ENCODE measurements around the gene CEP170B.

DNA sequence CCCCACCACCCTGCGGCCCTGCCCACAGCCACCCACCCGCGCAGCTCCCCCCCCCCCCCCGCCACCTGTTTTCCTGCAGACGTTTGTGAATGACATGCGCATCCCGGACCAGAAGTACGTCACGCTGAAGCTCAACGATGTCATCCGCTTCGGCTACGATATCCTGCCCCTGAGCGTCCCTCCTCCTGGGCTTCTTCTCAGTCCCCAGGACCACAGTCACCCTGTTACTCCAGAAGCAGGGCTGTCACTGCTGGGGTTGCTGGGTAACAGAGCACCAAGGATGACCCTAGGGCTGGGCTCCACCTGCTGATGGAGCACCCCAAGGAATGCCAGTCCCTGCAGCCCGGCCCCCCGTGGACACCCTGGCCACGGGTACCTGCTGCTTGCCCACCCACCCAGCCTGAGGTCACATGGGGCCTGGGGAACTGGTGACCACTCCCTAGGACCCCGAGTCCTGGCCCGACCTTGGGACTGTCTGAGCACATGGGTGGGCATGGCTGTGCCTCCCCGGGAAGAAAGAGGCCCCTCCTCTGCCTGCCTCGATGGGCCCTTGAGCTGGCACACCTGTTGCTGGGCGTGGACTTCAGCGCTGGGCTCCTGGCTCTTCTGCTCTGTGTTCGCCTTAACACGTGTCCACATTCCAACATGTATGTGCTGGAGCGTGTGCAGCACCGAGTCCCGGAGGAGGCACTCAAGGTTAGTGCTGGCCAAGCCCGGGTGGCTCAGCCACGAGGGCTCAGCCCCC, 12.9 kb downstream of the CEP170B start:
- TF ChIP-seq, protein P1, sequence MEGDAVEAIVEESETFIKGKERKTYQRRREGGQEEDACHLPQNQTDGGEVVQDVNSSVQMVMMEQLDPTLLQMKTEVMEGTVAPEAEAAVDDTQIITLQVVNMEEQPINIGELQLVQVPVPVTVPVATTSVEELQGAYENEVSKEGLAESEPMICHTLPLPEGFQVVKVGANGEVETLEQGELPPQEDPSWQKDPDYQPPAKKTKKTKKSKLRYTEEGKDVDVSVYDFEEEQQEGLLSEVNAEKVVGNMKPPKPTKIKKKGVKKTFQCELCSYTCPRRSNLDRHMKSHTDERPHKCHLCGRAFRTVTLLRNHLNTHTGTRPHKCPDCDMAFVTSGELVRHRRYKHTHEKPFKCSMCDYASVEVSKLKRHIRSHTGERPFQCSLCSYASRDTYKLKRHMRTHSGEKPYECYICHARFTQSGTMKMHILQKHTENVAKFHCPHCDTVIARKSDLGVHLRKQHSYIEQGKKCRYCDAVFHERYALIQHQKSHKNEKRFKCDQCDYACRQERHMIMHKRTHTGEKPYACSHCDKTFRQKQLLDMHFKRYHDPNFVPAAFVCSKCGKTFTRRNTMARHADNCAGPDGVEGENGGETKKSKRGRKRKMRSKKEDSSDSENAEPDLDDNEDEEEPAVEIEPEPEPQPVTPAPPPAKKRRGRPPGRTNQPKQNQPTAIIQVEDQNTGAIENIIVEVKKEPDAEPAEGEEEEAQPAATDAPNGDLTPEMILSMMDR (IDR thresholded peaks at IDR 0.05): no peak
- TF ChIP-seq POLR2A (IDR thresholded peaks at IDR 0.05): no peak

All from testis (tissue), 2 donors.